HEK293 (cell line): ENCODE data around the gene CHST9.

Experiments used
- CTCF ChIA-PET: fragments of 350-600 bp; formaldehyde crosslinking; extraction: SDS; loops from one replicate; lab custom pipeline; 2021; ENCODE audit warnings: antibody characterized with exemption; lab: Yijun Ruan, JAX
- POLR2A ChIA-PET: fragments of 300-600 bp; formaldehyde crosslinking; extraction: SDS; loops from one replicate; lab custom pipeline; 2020; ENCODE audit warnings: antibody characterized with exemption, inconsistent platforms; lab: Yijun Ruan, JAX
- H3K27ac ChIP-seq: fragments of 200-500 bp; sonication (Bioruptor generic); 2 replicates; pipeline ENCODE4 v1.5.1; 2014; ENCODE audit warnings: low read depth, low read length, control low read depth, inconsistent platforms; ENCODE audit errors: extremely low read depth
- H3K36me3 ChIP-seq, 2 experiments: fragments of 200-500 bp in 1 of 2; sonication (Bioruptor generic) in 1 of 2; 1 replicate in 1 of 2; 2 replicates in 1 of 2; pipeline ENCODE4 v1.5.1; 2014 to 2017; ENCODE audit warnings: inconsistent platforms in 2 of 2, low read length in 2 of 2; ENCODE audit not compliant: control insufficient read depth in 2 of 2, insufficient read depth in 1 of 2
- H3K4me1 ChIP-seq: fragments of 200-500 bp; sonication (Bioruptor generic); 2 replicates; pipeline ENCODE4 v1.5.1; 2014; ENCODE audit warnings: mild to moderate bottlenecking, low read length, inconsistent platforms; ENCODE audit not compliant: control insufficient read depth, insufficient read depth
- H3K4me3 ChIP-seq: 2 replicates; pipeline ENCODE4 v1.5.1; 2011; ENCODE audit warnings: low read depth, mild to moderate bottlenecking, control low read depth, low read length, moderate library complexity
- H3K9me3 ChIP-seq: fragments of 200-500 bp; sonication (Bioruptor generic); 2 replicates; pipeline ENCODE4 v1.5.1; 2014; ENCODE audit warnings: low read depth, low read length, inconsistent platforms; ENCODE audit not compliant: control insufficient read depth, insufficient read depth
- ATF2 ChIP-seq: fragments of 450-650 bp; formaldehyde crosslinking; IDR thresholded peaks from 2 replicates; pipeline ENCODE4 v1.5.1; 2016; ENCODE audit warnings: missing biosample characterization, missing genetic modification characterization, low read depth
- BCL11B ChIP-seq: fragments of 450-650 bp; formaldehyde crosslinking; IDR thresholded peaks from 2 replicates; pipeline ENCODE4 v1.5.1; 2016; ENCODE audit warnings: low read depth, missing biosample characterization, missing genetic modification characterization
- BCL6B ChIP-seq: fragments of 450-650 bp; formaldehyde crosslinking; IDR thresholded peaks from 2 replicates; pipeline ENCODE4 v1.5.1; 2017; ENCODE audit warnings: missing biosample characterization, missing genetic modification characterization
- FEZF1 ChIP-seq: fragments of 450-650 bp; formaldehyde crosslinking; IDR thresholded peaks from 2 replicates; pipeline ENCODE4 v1.5.1; 2016; ENCODE audit warnings: missing biosample characterization, missing genetic modification characterization
- OSR2 ChIP-seq: fragments of 450-650 bp; formaldehyde crosslinking; IDR thresholded peaks from 2 replicates; pipeline ENCODE4 v1.5.1; 2016; ENCODE audit warnings: missing biosample characterization, missing genetic modification characterization
- ZBTB7A ChIP-seq: fragments of 450-650 bp; formaldehyde crosslinking; IDR thresholded peaks from 2 replicates; pipeline ENCODE4 v1.5.1; 2016; ENCODE audit warnings: low read depth, missing biosample characterization, missing genetic modification characterization
- ZFP41 ChIP-seq: fragments of 450-650 bp; formaldehyde crosslinking; IDR thresholded peaks from 2 replicates; pipeline ENCODE4 v1.5.1; 2016; ENCODE audit warnings: missing biosample characterization, missing genetic modification characterization, borderline replicate concordance
- ZFP69B ChIP-seq: fragments of 450-650 bp; formaldehyde crosslinking; IDR thresholded peaks from 2 replicates; pipeline ENCODE4 v1.5.1; 2016; ENCODE audit warnings: missing biosample characterization, missing genetic modification characterization
- ZIC2 ChIP-seq: fragments of 450-650 bp; formaldehyde crosslinking; IDR thresholded peaks from 2 replicates; pipeline ENCODE4 v1.5.1; 2016; ENCODE audit warnings: missing biosample characterization, missing genetic modification characterization
- ZNF146 ChIP-seq: fragments of 450-650 bp; formaldehyde crosslinking; IDR thresholded peaks from 2 replicates; pipeline ENCODE4 v1.5.1; 2016; ENCODE audit warnings: missing biosample characterization, missing genetic modification characterization
- ZNF24 ChIP-seq: fragments of 450-650 bp; formaldehyde crosslinking; IDR thresholded peaks from 2 replicates; pipeline ENCODE4 v1.5.1; 2016; ENCODE audit warnings: missing biosample characterization, missing genetic modification characterization
- ZNF473 ChIP-seq: fragments of 450-650 bp; formaldehyde crosslinking; IDR thresholded peaks from 2 replicates; pipeline ENCODE4 v1.5.1; 2017; ENCODE audit warnings: missing biosample characterization, missing genetic modification characterization
- ZNF510 ChIP-seq: fragments of 450-650 bp; formaldehyde crosslinking; IDR thresholded peaks from 2 replicates; pipeline ENCODE4 v1.5.1; 2018; ENCODE audit warnings: mild to moderate bottlenecking, missing genetic modification characterization, missing biosample characterization; ENCODE audit not compliant: insufficient replicate concordance
- ZNF518A ChIP-seq: fragments of 450-650 bp; formaldehyde crosslinking; conservative IDR thresholded peaks from 2 replicates; pipeline ENCODE4 v1.5.1; 2016; ENCODE audit warnings: low read depth, missing biosample characterization, missing genetic modification characterization
- ZNF580 ChIP-seq: fragments of 450-650 bp; formaldehyde crosslinking; IDR thresholded peaks from 2 replicates; pipeline ENCODE4 v1.5.1; 2016; ENCODE audit warnings: missing biosample characterization, missing genetic modification characterization
- ZNF585B ChIP-seq: fragments of 450-650 bp; formaldehyde crosslinking; IDR thresholded peaks from 2 replicates; pipeline ENCODE4 v1.5.1; 2016; ENCODE audit warnings: missing biosample characterization, missing genetic modification characterization
- ZNF677 ChIP-seq: fragments of 450-650 bp; IDR thresholded peaks from 2 replicates; pipeline ENCODE4 v1.5.0; 2018; ENCODE audit warnings: missing biosample characterization, mild to moderate bottlenecking, missing genetic modification characterization, moderate library complexity
- ZNF692 ChIP-seq: fragments of 450-650 bp; formaldehyde crosslinking; IDR thresholded peaks from 2 replicates; pipeline ENCODE4 v1.5.1; 2016; ENCODE audit warnings: missing biosample characterization, missing genetic modification characterization
- ZNF707 ChIP-seq: fragments of 450-650 bp; formaldehyde crosslinking; IDR thresholded peaks from 2 replicates; pipeline ENCODE4 v1.5.1; 2016; ENCODE audit warnings: missing biosample characterization, missing genetic modification characterization
- ZNF785 ChIP-seq: fragments of 450-650 bp; formaldehyde crosslinking; IDR thresholded peaks from 2 replicates; pipeline ENCODE4 v1.5.1; 2016; ENCODE audit warnings: missing biosample characterization, missing genetic modification characterization
- ZSCAN18 ChIP-seq: fragments of 450-650 bp; formaldehyde crosslinking; IDR thresholded peaks from 2 replicates; pipeline ENCODE4 v1.5.1; 2016; ENCODE audit warnings: missing biosample characterization, missing genetic modification characterization
- ZSCAN4 ChIP-seq: fragments of 450-650 bp; formaldehyde crosslinking; IDR thresholded peaks from 2 replicates; pipeline ENCODE4 v1.5.1; 2017; ENCODE audit warnings: missing biosample characterization, missing genetic modification characterization

CHST9 gene

GRCh38 chr18:27198036-27198435 lies 12.9 kb upstream of the CHST9 start:
- no peak for TF ChIP-seq ZSCAN4 (tag by site-specific recombination)
- TF ChIP-seq ZNF510 (tag by site-specific recombination), result no peak
- no peak for TF ChIP-seq ZNF24 (tag by site-specific recombination)
- no peak for TF ChIP-seq ZSCAN18 (tag by site-specific recombination)
- no peak for TF ChIP-seq ZFP41 (tag by site-specific recombination)
- no peak for TF ChIP-seq ZNF146
- TF ChIP-seq, all 188 proteins: peak for 0
- CTCF ChIA-PET, result no interaction called here
- Histone ChIP-seq H3K36me3 (no peaks in the 10 kb centered on the region), H3K4me1 (no peaks in the 10 kb centered on the region), H3K27ac (no peak overlapping the region), H3K9me3 (no peaks in the 10 kb centered on the region), H3K4me3 (no peak overlapping the region)
- POLR2A ChIA-PET, result no interaction called here

GRCh38 chr18:27188309-27188708 lies 3.2 kb upstream of the CHST9 start:
- no peaks in the 10 kb centered on the region for H3K36me3 ChIP-seq
- no peak overlapping the region for H3K27ac ChIP-seq
- H3K9me3 ChIP-seq, result no peaks in the 10 kb centered on the region
- ChIA-PET POLR2A (no interaction called here), CTCF (no interaction called here)
- H3K4me1 ChIP-seq, result no peaks in the 10 kb centered on the region
- H3K4me3 ChIP-seq, result no peak overlapping the region
- TF ChIP-seq FEZF1, result no peak
- no peak for TF ChIP-seq ZNF518A (tag by site-specific recombination)
- TF ChIP-seq OSR2 (tag by site-specific recombination), result no peak
- TF ChIP-seq ZFP69B (tag by site-specific recombination), result no peak
- TF ChIP-seq ZNF692 (tag by site-specific recombination), result no peak
- TF ChIP-seq BCL6B (tag by site-specific recombination), result no peak
- no peak for TF ChIP-seq ZNF677 (tag by site-specific recombination)
- no peak for TF ChIP-seq ZNF580 (tag by site-specific recombination)
- no peak for TF ChIP-seq ZNF785 (tag by site-specific recombination)
- no peak for TF ChIP-seq ZNF707 (tag by site-specific recombination)
- TF ChIP-seq ZBTB7A (tag by site-specific recombination), result no peak
- TF ChIP-seq ZNF585B (tag by site-specific recombination), result no peak
- TF ChIP-seq ATF2 (tag by site-specific recombination), result no peak
- no peak for TF ChIP-seq ZIC2 (tag by site-specific recombination)
- no peak for TF ChIP-seq BCL11B
- TF ChIP-seq ZNF473, result no peak
